HG03439 (cell line): Measurements from ENCODE around the gene NDUFAF3.

Source experiments
- ATAC-seq: cut with Tn5 transposase; IDR thresholded peaks from one replicate; pipeline ENCODE4 v1.9.1; 2021; ENCODE audit warnings: mild to moderate bottlenecking, moderate library complexity; ENCODE audit not compliant: unreplicated experiment

NDUFAF3 gene

DNA sequence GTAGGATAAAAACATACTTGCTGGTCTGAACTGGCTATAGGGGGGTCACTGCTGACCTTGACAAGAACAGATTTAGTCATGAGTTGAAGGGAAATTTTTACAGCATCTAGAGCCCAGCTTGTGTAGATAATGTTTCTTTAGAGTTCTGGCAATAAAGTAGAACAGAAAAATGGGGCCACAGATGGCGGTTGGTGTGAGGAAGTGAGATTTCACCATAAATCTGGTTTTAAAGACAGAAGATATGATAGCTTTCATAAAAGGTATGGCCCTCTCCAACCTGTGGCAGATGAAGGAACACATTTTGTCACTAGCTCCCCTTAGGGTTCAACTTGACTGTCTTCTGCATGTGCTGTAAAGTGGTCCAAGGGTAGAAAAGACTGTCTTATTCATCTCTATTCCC lies 31.6 kb downstream of the NDUFAF3 start:
- ATAC-seq = no peak

- no peak for ATAC-seq
Observed at GRCh38 chr3:49054344-49054862, 32.5 kb downstream of the NDUFAF3 start.

GRCh38 chr3:49057268-49057667 lies 35.3 kb downstream of the NDUFAF3 start:
- no peak for ATAC-seq

- no peak for ATAC-seq
Observed at GRCh38 chr3:49058011-49058410, 36.1 kb downstream of the NDUFAF3 start.
